ENCODE results near the gene NUDCD2.
"Not testable (repeated sequence)": the region's sequence is repeated elsewhere in the genome, so short reads cannot be mapped to it uniquely, and the experiment has no call there.

Gene NUDCD2

GRCh38 chr5:163415673-163416072, 44.2 kb downstream of the NUDCD2 start:
- peak; percentile 55 for DNase-seq

DNA sequence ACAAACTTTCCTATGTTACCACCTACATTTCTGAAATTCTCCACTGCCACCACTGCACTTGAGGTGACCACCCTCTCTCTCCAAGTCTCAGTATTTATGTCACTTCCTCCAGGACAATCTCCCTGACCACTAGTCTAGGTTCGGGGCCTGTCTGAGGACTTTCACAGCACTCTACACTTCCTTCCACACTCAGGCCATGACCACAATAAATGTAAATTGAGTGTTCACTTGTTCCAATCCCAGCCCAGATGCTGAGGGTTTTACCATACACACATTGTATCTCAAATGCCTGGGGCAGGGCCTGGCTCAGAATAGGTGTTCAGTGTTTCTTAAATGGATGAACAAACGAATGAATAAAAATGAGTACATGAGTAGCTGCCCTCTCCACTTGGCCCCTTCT, 49.4 kb downstream of the NUDCD2 start:
- no peak for DNase-seq

DNA sequence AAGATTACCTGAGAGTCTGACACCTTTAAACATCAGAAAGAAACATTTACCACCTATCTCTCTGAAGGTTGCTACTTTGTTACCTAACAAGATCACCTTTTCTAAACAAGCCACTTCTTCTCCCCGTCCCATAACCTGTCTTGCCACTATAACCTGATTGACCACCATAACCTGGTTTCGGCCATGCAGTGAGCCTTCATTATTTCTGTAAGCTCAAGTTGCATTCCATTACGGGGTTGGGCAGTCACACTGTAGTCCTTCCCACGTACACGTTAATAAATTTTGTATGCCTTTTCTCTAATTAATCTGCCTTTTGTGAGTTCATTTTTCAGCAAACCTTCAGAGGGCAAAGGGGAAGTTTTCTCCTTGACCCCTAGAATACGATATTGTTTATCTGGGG, 50.5 kb downstream of the NUDCD2 start:
- no peak for DNase-seq

DNA sequence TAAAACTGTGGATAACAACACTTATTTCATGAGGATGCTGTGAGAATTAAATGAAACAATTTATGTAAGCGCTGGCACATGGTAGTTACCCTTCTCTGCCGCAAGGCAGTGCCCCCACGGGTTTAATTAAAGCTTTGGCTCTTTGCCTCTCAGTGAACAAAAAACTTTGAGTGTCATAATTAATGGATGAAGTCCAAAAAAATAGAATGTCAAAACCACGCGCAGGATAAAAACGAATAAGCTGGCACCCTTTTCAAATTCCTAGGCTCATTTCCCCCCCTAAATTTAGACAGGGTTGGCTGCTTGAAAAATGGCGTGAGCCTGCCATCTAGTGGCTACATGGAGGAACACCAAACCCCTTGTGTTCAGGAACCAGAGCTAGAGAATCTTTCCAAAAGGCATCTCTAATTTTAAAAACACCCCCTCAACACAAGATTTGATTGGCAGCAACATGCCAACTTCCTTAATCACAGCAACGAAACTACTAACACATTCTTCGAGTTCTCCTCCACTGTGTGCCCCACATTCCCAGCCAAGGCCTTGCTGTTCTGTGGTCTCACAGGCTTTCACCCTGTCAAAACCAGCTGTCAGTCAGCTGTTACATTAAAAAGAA, 51.5 kb downstream of the NUDCD2 start:
- no peak for DNase-seq

DNA sequence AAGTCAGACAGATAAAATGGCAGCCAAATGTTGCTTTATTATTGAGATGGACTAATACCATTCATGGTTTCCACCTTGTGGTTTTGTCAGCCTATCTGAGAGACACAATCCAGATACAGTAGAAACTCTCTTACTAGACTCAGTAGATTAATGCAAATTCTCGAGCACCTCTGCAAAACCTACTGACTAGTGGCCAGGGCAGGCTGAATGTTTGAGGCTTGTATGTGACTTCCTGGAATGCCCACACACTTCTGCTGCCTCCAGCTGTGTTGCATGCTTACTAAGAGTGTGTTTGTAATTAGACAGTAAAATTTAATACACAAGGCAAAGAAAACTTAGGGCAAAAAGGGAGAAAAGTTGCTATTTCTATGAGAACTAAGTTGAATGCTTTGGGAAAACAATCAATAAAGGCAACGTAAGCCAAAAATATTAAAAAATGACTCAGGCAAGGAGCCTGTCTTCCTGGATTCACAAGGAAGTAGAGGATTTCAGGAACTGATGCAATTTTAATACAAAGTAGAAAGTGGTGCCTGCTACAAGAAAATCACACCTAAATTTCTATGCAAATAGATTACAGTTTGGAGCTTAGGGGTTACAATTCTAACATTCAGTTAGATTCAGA, 52.8 kb downstream of the NUDCD2 start:
- DNase-seq, result peak; percentile 67

- DNase-seq, result no peak
Measured at GRCh38 chr5:163404364-163405173, 55.3 kb downstream of the NUDCD2 start.

DNA sequence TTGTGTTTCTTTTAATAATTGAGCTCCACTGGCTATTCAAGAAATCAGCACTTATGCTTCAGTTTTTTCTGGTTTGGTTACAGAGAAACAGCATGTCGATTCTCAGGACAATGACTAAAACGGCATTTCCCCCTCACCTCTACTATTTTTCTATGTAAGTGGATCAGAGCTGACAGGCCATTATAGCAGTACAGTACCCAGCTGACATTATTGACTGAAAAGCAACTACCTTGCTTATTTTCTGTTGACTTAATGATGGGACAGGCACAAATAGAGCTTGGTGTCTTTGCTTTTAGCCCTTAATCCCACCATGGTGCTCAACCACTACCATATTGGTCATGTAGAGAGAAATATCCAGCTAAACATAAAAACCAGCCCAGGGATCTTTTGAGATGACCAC, 57.9 kb downstream of the NUDCD2 start:
- DNase-seq, result no peak

GRCh38 chr5:163401271-163401670, 58.6 kb downstream of the NUDCD2 start:
- DNase-seq, result no peak

- DNase-seq, result no peak
Measured at GRCh38 chr5:163399923-163400322, 60.0 kb downstream of the NUDCD2 start.

GRCh38 chr5:163397354-163397753, 62.5 kb downstream of the NUDCD2 start:
- no peak for DNase-seq

- DNase-seq, result not testable (repeated sequence)
Measured at GRCh38 chr5:163396818-163397340, 63.0 kb downstream of the NUDCD2 start.

All from islet precursor cell (in vitro differentiated cells).